Measurements from ENCODE around the gene ASIP. TPM values are rescaled to one million over a fixed set of nuclear protein-coding genes. Genes with fewer than 3 reads are reported as not detected.

Gene ASIP
- total RNA-seq, 1 experiment from 2014 or later, result not detected

GRCh38 chr20:34209111-34209510 is 32.1 kb upstream of the ASIP start:
- Histone ChIP-seq H3K18ac (ENCODE audit: insufficient read length, low read depth, low read length) (no peak overlapping the region), H4K20me1 (ENCODE audit: control insufficient read depth, insufficient read depth, insufficient read length) (no peaks in the 10 kb centered on the region), H4K91ac (ENCODE audit: insufficient read length, low read depth, low read length) (no peak overlapping the region), H2BK15ac (ENCODE audit: low read depth, low read length) (no peak overlapping the region), H3K14ac (ENCODE audit: insufficient read depth, low read length) (no peak overlapping the region), H3K4ac (ENCODE audit: low read depth, low read length) (no peak overlapping the region), H3K9ac (ENCODE audit: extremely low read depth, insufficient read length, low read length) (no peak overlapping the region), H3T11ph (ENCODE audit: low read length) (no peak overlapping the region), H3K23ac (ENCODE audit: insufficient read length, low read depth, low read length) (no peak overlapping the region), H3K27ac (ENCODE audit: insufficient read length, low read depth, low read length) (no peak overlapping the region), H3K79me1 (ENCODE audit: insufficient read depth, low read depth, low read length, poor library complexity, severe bottlenecking) (no peaks in the 10 kb centered on the region), H2BK20ac (ENCODE audit: low read depth, low read length, poor library complexity, severe bottlenecking) (no peak overlapping the region), H2BK120ac (ENCODE audit: low read depth, low read length, poor library complexity, severe bottlenecking) (no peak overlapping the region), H2AK5ac (ENCODE audit: insufficient read length, low read length) (no peak overlapping the region), H4K5ac (ENCODE audit: insufficient read length, low read depth, low read length) (no peak overlapping the region), H3K23me2 (ENCODE audit: insufficient read length, low read depth, low read length, poor library complexity, severe bottlenecking) (no peaks in the 10 kb centered on the region), H3K79me2 (ENCODE audit: insufficient read depth, low read length) (no peaks in the 10 kb centered on the region), H3K9me3 (ENCODE audit: control insufficient read depth, low read depth, low read length) (no peaks in the 10 kb centered on the region), H3K27me3 (ENCODE audit: insufficient read depth, low read length) (no peaks in the 10 kb centered on the region), H4K8ac (replicated peaks; ENCODE audit: insufficient read length, low read depth, low read length) (no peak overlapping the region), H2AFZ (ENCODE audit: low read length) (no peak overlapping the region), H2BK5ac (ENCODE audit: insufficient read length, low read length) (no peak overlapping the region), H3K56ac (ENCODE audit: insufficient read length, low read depth, low read length) (no peak overlapping the region), H3K4me2 (ENCODE audit: insufficient read depth, insufficient read length, low read length) (no peak overlapping the region), H3K4me1 (ENCODE audit: insufficient read depth, low read length) (no peaks in the 10 kb centered on the region), H2BK12ac (ENCODE audit: insufficient read length, low read depth, low read length) (no peak overlapping the region)
- H3K9me3 Mint-ChIP-seq, result peaks cover 22 to 25% of the 10 kb centered on the region in 2 experiments
- WGBS (ENCODE audit: extremely low coverage, insufficient read length, low lambda C conversion rate), result no CpG with 5 or more reads among the region's 3 CpGs
- no peaks in the 10 kb centered on the region; the same call in none of the 2 replicates for H3K27me3 Mint-ChIP-seq (ENCODE audit: low read depth)
- no peak overlapping the region; a peak in 1 of 7 replicates for H3K27ac Mint-ChIP-seq
- H3K4me1 Mint-ChIP-seq, result peaks cover 0 to 3% of the 10 kb centered on the region in 2 experiments; a peak in 1 of 4 replicates
- no peak overlapping the region for H3K4me3 Mint-ChIP-seq
- H3K36me3 Mint-ChIP-seq (ENCODE audit: insufficient read depth in 1 of 3, low read depth in 3 of 3), result peaks cover 0 to 1% (median 0%) of the 10 kb centered on the region in 3 experiments; a peak in 3 of 7 replicates
- TF ChIP-seq CTCF (conservative IDR thresholded peaks at IDR 0.05), result no peak
- no peak for DNase-seq

All from H9 (cell line).